Measurements from ENCODE around the gene LIN9.

- TF ChIP-seq TOPORS (CRISPR knock-in tag; IDR thresholded peaks at IDR 0.05), result no peak
- no peak for TF ChIP-seq CEBPG (CRISPR knock-in tag; IDR thresholded peaks at IDR 0.05)
- no peak for TF ChIP-seq ZNF766 (CRISPR knock-in tag; IDR thresholded peaks at IDR 0.05; ENCODE audit: borderline replicate concordance)
- TF ChIP-seq POLR2AphosphoS5 (IDR thresholded peaks at IDR 0.05; ENCODE audit: low read depth, low read length), result no peak
- TF ChIP-seq NCOA1 (CRISPR knock-in tag; IDR thresholded peaks at IDR 0.05), result no peak
- TF ChIP-seq ZNF570 (CRISPR knock-in tag; IDR thresholded peaks at IDR 0.05; ENCODE audit: borderline replicate concordance), result no peak
- TF ChIP-seq, protein P1, sequence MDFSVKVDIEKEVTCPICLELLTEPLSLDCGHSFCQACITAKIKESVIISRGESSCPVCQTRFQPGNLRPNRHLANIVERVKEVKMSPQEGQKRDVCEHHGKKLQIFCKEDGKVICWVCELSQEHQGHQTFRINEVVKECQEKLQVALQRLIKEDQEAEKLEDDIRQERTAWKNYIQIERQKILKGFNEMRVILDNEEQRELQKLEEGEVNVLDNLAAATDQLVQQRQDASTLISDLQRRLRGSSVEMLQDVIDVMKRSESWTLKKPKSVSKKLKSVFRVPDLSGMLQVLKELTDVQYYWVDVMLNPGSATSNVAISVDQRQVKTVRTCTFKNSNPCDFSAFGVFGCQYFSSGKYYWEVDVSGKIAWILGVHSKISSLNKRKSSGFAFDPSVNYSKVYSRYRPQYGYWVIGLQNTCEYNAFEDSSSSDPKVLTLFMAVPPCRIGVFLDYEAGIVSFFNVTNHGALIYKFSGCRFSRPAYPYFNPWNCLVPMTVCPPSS (IDR thresholded peaks at IDR 0.05), result no peak
- TF ChIP-seq, protein P2, sequence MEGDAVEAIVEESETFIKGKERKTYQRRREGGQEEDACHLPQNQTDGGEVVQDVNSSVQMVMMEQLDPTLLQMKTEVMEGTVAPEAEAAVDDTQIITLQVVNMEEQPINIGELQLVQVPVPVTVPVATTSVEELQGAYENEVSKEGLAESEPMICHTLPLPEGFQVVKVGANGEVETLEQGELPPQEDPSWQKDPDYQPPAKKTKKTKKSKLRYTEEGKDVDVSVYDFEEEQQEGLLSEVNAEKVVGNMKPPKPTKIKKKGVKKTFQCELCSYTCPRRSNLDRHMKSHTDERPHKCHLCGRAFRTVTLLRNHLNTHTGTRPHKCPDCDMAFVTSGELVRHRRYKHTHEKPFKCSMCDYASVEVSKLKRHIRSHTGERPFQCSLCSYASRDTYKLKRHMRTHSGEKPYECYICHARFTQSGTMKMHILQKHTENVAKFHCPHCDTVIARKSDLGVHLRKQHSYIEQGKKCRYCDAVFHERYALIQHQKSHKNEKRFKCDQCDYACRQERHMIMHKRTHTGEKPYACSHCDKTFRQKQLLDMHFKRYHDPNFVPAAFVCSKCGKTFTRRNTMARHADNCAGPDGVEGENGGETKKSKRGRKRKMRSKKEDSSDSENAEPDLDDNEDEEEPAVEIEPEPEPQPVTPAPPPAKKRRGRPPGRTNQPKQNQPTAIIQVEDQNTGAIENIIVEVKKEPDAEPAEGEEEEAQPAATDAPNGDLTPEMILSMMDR (CRISPR knock-in tag; IDR thresholded peaks at IDR 0.05), result no peak
- no peak for TF ChIP-seq ASH2L (IDR thresholded peaks at IDR 0.05; ENCODE audit: insufficient read length, low read depth, low read length)
- TF ChIP-seq, protein P3, sequence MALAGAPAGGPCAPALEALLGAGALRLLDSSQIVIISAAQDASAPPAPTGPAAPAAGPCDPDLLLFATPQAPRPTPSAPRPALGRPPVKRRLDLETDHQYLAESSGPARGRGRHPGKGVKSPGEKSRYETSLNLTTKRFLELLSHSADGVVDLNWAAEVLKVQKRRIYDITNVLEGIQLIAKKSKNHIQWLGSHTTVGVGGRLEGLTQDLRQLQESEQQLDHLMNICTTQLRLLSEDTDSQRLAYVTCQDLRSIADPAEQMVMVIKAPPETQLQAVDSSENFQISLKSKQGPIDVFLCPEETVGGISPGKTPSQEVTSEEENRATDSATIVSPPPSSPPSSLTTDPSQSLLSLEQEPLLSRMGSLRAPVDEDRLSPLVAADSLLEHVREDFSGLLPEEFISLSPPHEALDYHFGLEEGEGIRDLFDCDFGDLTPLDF (CRISPR knock-in tag; IDR thresholded peaks at IDR 0.05), result no peak
- TF ChIP-seq POLR2A (IDR thresholded peaks at IDR 0.05; ENCODE audit: insufficient read depth in 1 of 2, low read depth in 2 of 2, low read length in 2 of 2), result no peak
These were observed 53.6 kb downstream of the LIN9 start for GRCh38 chr1:226255380-226255779.
